GM21717 (cell line): ENCODE measurements around the gene TMEM44.

Source experiments
- ATAC-seq: cut with Tn5 transposase; IDR thresholded peaks from one replicate; pipeline ENCODE4 v1.9.1; 2021; ENCODE audit warnings: mild to moderate bottlenecking, moderate library complexity; ENCODE audit not compliant: unreplicated experiment

Gene TMEM44, protein sequence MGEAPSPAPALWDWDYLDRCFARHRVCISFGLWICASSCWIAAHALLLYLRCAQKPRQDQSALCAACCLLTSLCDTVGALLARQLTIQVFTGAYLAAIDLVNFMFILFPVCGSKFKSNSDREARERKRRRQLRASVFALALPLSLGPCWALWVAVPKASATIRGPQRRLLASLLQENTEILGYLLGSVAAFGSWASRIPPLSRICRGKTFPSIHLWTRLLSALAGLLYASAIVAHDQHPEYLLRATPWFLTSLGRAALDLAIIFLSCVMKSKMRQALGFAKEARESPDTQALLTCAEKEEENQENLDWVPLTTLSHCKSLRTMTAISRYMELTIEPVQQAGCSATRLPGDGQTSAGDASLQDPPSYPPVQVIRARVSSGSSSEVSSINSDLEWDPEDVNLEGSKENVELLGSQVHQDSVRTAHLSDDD

DNA sequence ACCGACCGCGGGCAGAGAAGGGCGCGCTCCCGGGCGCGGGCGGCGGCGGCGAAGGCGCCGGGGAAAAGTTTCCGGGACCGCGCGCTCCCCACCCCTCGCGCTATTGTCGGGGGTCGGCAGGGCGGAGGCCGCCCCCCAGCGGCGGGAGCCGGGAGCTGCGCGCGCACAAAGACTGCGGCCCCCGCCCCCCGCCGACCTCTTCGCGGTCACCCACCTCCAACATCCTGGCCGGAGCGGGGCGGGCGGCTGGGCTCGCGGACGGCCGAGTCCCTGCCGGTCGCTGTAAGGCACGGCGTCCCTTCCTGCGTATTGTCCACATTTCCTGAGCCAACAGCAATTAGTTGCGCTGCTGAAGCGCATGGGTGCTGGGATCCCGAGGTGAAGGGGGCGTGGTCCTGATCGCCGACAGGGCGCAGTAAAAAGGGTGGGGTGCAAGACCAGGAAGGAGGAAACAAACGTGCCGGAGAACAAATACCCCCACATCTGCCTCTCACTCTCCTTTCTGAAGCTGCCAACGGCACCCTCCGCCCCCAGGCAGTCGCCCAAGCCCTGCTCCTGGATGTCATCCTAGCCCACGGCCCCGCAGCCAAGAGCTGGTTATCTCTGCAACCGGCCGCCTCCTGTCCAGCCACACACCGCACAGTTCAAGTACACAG is at the start of gene TMEM44:
Gene TMEM44, minus strand, starts transcription at position 71 of the 656 bp plus-strand sequence. CDS start 204 bp downstream, outside the sequence.
- ATAC-seq, result peak; percentile 64

DNA sequence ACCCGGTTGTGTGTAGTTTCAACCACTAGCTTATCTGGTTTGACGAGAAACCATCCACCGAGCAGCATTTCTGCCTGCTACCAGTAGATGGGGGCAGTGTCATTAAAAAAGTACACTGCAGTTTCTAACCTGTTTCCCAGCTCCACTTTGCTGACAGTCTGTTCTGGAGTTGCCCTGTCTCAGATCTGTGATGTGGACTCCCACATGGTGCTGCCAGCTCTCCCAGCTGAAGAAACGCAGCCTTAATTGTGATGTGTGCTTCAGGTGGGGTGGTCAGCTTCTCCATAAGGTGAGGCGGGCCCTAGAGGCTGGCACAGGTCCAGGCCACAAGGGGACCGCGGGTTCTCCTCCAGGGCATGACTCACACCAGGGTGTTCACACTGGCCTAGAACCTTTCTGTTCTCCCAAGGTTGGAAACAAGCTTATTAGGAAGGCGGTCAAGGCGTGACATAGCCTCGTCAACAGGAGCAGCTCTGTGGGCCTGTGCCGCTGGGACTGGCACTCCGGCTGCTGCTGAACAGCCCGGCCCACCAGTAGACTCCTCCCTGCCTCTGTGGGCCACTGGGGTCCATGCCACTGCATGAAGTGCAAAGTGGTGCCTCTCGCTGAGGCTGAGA is 49.6 kb upstream of the TMEM44 start:
- ATAC-seq, result peak; percentile 43

DNA sequence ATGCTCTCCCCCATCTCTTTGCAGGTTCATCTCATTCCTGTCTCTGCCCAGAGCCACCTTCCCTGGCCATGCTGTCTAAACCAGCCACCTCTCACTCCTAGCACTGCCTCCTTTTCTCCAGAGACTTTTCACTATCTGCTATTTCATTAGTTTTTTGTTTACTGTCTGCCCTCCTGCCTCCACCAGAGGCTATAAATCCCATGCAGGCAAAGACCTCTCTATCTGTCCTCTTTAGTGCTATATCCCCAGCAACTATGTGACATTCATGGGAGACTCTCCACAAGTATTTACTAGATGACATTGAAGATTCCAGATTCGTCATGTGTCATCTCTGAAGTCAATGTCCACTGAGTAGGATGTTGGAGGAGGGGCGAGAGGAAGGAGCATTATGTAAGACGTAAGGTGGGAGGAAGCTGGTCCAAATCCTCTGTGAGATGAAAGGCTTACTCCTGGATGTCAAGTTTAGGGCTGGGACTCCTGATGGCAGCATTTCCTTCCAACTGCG is 49.0 kb upstream of the TMEM44 start:
- no peak for ATAC-seq

DNA sequence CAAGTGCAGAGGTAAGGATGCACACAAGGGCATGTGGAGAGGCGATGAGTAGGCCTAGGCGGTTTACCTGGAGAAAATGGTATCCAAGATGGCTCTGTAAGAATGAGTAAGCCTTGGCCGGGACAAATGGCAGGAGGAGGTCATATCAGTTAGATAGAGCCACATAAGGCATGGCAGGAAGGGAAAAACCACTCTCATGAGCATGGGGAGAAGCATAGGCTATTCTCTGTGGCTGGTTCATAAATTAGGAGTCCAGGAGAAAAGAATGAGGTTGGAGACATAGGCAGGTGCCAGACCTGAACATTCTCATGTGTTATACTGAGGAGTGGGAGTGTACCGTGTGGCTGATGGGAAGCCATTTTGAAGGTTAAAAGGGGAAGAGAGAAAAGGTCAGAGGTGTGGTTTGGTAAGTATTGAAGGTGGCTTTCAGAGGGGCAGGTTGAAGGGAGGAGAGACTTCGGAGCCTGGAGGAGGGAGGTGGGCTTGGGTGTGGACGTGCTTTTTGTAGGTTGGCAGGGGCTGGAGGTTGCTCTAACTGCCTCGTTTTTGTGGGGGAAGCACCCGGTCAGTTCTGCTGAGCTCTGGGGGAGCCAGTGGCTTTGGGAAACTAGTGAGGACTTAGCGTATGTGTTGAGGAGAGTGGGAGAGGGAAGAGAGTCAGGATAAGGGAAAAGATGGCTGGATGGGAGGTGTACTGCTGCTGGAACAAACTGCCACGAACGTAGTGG is 47.8 kb upstream of the TMEM44 start:
- no peak for ATAC-seq

DNA sequence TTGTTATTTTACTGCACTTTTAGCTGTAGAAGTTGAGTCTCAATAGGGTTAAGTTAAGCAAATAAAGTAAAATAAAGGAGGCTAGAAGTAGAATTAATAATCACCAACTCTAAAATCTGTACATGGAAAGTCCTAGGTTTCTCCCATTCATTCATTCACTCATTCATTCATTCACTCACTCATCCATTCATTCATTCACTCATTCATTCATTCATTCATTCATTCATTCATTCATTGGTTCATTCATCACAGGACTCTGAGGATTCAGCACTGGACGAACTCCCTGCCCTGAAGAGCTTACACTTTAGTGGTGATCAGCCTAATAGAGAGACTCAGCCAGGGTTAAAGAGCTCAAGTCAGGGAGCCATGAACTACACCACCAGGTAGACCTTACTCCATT is 43.3 kb upstream of the TMEM44 start:
- ATAC-seq, result no peak

DNA sequence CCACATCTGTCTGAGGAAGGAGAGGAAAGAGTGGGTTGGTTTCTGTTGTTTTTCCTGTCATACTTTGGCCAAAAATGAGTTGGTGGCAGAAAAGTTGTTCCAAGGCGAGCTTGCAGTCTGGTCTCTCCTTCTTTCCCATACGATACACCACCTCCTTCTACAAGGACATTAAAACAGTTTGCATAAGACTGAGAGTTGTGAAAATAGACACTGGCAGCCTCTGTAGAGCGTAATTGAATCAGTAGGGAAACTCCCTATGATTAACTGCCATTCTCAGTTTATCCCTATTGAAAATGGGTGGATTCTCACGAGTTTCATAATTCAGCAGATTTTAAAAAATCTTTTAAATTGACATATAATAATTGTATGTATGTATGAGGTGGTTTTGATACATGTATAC is 42.5 kb upstream of the TMEM44 start:
- no peak for ATAC-seq

DNA sequence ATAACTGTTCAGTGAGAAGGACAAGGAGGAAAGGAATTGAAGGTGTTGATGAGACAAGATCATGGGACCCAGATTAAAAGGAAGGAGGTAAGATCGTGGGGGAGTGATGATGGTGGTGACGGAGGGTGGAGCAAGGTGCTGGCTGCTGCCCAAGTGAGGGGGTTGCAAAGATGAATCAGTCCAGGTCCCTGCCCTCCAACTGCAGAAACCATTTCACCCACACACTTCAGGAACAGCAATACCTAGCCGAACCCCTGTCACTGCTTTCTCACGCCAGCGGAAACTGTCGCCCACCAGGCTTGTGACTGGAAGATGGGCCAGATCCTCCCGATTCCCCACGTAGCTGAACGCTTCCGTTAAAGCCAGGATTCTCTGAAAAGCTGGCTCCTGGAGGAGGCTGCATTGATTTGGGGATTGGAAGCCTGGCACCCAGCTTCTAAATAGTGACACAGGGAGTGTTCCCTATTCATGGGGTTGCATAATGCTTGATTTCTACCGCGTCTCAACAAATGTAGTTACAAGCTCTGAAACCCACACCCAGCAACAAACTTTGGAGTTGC is 41.9 kb upstream of the TMEM44 start:
- ATAC-seq, result no peak

DNA sequence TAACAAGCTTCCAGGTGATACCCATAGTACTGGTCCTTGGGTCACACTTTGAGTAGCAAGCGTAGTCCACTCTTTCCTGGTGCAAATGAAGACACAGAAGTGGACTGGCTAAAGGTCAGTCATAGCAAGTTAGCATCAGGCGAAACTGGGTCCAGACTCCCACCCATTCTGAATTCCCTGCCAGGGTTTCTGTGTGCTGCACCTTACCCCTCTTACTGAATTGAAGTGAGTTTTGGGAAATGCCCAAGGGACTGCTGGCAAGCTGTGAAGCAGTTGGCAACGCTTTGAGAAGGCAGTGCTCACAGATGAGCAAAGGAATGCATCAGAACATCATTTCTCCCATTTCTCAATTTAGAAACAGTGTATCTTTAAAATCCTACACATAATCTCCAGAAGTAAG is 40.5 kb upstream of the TMEM44 start:
- no peak for ATAC-seq

DNA sequence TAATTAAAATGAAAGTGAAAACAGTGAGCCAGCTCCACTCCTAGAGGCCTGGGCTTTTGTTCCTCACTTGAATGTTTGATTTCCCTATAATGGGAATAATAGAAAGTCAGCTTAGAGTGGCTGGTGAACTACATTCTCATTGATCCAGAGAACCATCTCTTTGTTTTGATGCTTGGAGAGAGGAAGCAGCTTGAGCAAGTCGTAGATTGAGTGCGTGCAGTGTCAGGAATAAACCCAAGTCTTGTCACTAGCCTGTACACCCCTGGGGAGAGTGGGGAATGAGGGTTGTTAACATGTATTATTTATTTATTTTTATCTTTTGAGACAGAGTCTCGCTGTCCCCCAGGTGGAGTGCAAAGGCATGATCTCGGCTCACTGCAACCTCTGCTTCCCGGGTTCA is 39.7 kb upstream of the TMEM44 start:
- no peak for ATAC-seq

DNA sequence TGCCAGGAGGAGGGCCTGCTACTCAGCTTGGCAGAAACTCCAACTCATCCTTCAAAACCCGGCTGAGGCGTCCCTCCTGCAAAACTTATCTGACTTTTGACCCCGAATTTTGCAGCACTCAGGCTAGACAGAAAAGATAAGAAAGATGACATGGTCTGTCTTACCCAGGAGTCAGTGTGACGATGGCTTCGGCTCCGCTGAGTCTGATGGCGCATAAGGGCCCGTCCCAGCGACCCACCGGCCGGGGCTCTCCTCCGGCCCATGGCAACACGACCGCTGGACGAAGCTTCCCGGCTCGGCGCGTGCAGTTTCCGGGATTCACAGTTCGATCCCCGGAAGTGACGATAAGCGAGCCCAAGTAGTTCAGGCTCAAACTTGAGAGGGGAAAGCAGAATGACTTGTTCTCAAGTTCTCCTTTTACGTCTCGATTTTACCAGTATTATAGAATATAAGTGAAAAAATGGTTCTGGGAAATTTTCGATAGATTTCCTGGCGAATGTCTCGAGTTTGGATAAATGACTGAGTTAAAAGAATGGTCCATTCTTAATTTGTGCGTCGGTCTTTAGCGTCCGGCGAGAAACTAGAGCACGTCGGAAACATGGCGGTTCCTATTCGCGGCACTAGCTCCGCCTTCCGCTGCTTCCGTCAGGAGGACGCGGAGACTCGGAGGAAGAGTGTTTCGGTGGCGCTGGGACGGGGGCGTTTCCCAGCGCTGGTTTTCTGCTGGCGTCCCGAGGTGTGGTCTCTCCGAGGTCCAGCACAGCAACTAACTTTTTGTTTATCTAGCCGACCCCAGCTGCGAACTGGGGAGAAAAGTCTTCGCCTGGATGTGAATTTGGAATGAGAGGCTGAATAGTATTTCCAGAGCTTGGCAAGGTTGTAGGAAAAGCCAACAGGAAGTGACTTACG is 38.9 kb upstream of the TMEM44 start, which contains the start of gene LSG1:
Gene LSG1, minus strand, starts transcription at position 292 of the 909 bp plus-strand sequence. Its CDS starts 29 bp downstream, at position 263.
- peak; percentile 77 for ATAC-seq

DNA sequence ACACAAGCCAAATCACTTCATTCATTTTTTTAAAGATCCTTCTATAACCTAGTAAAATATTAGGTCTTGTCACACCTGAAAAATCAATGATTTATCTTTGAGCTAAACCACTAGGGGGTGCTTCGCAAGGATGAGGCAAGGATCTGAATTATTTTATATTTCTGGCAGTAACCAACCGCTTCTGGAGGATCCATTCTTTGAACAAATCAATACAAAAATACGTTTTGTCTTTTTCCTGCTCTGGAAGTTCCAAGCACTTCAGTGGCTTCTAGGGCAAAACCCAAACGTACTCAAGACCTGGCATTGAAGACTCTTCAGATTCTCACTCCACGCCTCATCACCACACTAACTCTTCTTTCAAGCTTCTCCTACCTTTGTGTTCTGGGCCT is 38.3 kb upstream of the TMEM44 start:
- ATAC-seq, result peak; percentile 28

DNA sequence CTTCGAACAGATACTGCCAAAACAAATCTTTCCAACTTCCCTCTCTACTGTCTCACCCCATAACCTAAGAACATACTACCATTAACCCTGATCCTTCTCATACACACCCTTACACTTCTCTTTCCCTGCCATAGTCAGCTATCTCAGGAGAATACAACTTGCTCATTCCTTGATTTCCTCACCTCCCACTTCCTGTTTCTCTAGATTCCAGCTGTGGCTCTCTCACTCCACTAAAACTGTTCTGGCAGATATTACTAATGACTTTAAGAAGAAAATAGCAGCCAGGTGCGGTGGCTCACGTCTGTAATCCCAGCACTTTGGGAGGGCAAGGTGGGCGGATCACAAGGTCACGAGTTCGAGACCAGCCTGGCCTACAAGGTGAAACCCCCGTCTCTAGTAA is 34.1 kb upstream of the TMEM44 start:
- no peak for ATAC-seq

DNA sequence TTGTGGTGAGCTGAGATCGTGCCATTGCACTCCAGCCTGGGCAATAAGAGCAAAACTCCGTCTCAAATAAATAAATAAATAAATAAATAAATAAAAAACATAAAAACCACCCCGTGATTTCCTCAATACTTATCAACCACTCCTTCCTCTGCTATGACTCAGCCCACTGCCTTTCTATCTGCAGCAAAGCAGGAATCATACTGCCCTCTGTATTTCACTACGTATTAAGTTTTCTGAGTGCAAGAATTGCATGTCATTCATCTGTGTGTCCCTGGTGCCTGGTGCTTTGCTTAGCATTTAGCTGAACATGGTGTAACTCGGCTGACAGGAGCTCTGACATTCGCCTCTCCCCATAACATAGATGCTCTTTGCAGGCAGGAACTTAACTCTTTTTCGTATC is 31.6 kb upstream of the TMEM44 start:
- no peak for ATAC-seq

DNA sequence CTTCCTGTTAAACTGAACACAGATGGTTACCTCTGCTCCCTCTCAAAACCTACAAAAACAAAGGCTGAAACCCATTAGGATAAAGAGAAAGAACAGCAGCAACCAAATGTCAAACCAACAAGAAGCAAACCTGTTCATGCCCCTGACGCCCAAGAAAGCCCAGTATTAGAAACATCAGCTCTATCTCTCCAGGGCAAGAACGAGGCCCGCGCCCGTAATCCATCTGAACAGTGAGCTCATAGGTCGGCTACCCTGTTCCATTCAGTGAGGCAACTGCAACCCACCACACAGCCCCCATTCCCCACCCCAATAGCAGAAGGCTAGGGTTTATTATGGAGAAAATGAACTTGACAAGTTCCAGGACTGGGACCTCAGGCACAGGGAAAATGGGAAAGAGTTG is 28.7 kb upstream of the TMEM44 start:
- ATAC-seq, result no peak

DNA sequence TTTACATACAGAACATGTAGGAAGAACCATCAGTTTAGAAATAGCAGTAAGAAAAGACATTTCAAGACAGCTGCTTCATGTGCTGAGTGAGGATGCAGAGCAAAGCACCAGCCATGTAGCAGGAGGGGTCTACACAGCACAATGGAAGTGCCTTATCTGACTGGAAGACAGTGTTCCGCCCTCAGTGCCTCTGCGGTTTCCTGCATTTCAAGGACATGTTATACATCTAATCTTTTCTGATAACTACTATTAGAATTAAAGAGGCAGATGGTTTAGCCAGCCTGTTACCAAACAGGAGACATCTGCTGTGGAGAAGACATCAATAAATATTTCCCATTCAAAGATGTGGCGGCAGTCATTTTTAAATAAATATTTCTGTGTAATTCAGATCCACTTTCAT is 28.2 kb upstream of the TMEM44 start:
- ATAC-seq, result no peak

DNA sequence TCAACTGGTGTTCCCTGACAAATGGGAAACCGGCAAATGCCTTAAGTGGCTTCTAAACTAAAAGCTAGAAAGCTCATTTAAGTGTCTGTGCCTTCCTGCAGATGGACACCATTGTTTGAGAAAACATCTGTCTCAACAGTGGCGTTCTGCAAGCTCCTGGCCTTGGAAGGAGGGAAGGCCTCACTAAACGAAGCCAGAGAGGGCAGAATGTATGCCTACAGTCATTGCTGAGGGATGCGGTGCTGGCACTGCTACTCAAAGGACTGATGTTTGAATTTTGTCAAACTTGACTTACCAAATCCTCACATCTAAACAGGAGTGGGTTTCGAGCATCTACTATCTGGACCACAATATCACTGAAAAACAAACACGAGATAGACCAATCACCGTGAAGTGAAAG is 26.6 kb upstream of the TMEM44 start:
- ATAC-seq, result no peak

DNA sequence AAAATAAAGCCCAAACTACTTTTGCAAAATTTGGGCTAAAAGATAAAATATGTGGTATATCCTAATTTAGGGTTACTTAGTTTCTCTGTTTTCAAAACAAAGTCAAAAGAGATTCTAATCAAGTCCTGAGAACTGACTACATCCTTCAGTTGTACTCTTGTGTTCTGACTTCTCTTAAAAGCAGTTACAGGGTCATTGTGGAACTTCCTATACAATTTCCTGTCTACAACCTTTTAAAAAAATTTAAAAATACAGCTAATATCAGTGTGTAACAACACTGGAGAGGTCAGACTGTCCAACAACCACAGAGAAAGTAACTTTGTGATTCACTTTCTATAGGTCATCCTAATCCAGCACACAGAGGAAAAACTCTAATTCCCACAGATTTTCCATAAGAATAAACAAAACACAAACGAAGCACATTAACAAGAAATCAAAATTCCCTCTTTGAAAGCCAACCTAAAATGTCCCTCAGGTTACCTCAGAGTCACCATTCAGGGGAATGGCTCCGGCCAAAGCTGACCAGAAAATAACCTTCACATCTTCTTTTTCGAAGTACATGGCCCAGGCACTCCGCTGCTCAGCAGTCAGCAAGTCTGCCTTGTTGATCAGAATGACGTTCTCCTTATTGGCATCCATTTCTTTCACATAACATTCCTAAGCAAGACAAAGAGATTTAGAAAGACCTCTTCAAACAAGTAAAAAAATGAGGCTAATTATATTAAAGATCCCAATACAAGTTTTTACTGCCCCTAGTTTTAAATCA is 25.4 kb upstream of the TMEM44 start:
- ATAC-seq, result no peak

DNA sequence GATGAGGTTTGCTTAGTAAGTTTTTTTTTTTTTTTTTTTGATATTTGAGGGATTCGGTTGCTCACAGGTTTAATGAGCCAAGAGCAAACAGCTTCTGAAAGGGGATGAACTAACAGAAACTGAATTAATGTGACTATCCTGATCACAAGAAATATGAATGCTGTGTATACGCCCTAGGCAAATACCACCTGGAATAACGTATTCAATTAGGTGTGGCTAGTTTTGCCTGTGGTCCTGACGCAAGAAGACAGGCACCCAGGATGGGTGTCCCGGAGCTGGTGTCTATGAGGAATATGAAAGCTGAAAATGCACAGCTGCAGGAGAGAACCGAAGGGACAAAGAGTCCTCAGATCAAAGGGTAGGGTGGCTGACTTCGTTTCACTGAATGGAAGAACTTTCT is 24.2 kb upstream of the TMEM44 start:
- ATAC-seq, result no peak

DNA sequence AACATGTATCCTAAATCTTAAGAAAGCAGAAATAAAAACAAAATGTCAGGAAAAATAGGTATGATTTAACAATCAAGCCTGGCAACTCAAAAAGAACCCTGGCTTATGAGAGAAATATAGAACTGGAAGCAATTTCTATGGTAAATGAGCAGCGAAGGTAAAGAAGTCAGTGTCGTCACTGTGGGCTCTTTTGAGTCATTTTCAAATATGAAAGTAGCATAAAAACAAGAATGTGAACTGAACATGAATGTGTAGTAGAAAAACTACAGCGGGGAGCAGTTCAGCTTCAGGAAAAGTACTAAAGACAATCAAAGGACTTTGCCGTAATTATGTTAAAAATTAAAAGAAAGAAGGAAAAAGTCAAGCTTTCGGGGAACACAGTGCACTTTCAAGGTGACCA is 21.2 kb upstream of the TMEM44 start:
- no peak for ATAC-seq
